ENCODE data around the gene OR2D2.

- TF ChIP-seq ZNF274 (IDR thresholded peaks at IDR 0.05; ENCODE audit: low read depth, low read length), result no peak
- no peak for TF ChIP-seq SUZ12 (IDR thresholded peaks at IDR 0.05; ENCODE audit: extremely low read depth, insufficient read depth, insufficient read length)
Observed at GRCh38 chr11:6898911-6899310, 6.6 kb upstream of the OR2D2 start.

Measured in NT2/D1 (cell line).